Mesothelial cell of epicardium (in vitro differentiated cells): ENCODE measurements around the gene ARHGEF25. TPM values are rescaled to one million over a fixed set of nuclear protein-coding genes. Genes with fewer than 3 reads are reported as not detected.

Source experiments
- DNase-seq, 2 experiments: peaks; one replicate each; pipeline ENCODE4 v3.0.0; 2021; ENCODE audit warnings: low spot score in 2 of 2; ENCODE audit not compliant: unreplicated experiment in 2 of 2
- H3K27ac Mint-ChIP-seq: 2 replicates; pipeline ENCODE4 v1.8.0; 2021; ENCODE audit warnings: mixed read lengths
- H3K27me3 Mint-ChIP-seq: 2 replicates; pipeline ENCODE4 v1.8.0; 2021; ENCODE audit warnings: low read depth, mixed read lengths
- H3K36me3 Mint-ChIP-seq: 2 replicates; pipeline ENCODE4 v1.8.0; 2021; ENCODE audit warnings: mixed read lengths
- H3K4me1 Mint-ChIP-seq: 2 replicates; pipeline ENCODE4 v1.8.0; 2021; ENCODE audit warnings: mixed read lengths
- H3K4me3 Mint-ChIP-seq: 2 replicates; pipeline ENCODE4 v1.8.0; 2021; ENCODE audit warnings: mild to moderate bottlenecking, moderate library complexity, mixed read lengths
- H3K9me3 Mint-ChIP-seq: 2 replicates; pipeline ENCODE4 v1.8.0; 2021; ENCODE audit warnings: mixed read lengths
- total RNA-seq: library from RNA; stranded (reverse); gene quantifications from 3 replicates; pipeline ENCODE4 v1.2.1, GENCODE V29; 2021
- TF ChIP-seq, protein P1 (sequence below): fragments of 200-600 bp; sonication (generic); IDR thresholded peaks from one replicate; pipeline ENCODE4 v1.5.0; 2021; ENCODE audit warnings: antibody characterized with exemption; ENCODE audit not compliant: unreplicated experiment

The ARHGEF25 gene
- total RNA-seq, 1 donor from 2014 or later, result 65.0 TPM

DNA sequence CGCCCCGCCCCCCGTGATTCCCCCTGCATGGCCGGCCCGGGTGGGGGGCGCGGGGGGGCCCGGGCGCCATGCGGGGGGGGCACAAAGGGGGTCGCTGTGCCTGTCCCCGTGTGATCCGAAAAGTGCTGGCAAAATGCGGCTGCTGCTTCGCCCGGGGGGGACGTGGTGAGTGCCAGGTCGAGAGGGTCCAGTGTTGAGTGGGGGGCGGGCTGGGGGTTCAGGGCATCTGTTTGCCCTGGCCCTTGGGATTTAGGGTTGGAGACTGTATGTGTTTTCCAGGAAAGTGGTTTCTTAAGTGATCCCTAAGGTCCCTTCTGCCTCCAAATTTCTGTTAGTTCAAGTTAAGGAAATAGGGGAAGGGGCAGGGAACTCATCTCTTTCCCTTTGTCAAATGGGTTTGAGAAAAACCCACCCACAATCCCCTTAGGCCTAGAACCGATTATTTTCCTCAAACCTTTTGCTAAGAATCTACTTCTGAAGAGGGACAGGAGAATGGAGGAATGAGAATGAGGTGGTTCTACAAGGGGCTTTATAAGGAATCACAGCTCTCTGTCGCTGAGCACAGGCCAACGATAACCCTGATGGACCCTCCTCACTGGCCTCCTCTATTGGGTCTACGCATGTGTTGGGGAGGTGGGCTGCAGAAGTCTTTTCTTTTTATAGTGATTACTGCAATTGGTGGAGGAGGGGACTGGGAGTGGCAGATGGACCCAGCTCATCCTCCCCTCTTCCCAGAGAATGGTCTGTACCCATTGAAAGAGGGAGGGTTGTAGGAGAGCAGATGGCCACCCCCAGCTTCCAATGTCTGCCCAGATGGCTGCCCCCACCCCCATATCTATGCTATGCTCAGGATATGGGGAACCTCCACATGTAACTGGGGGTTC lies 834 bp downstream of the ARHGEF25 start:
- TF ChIP-seq, protein P1, sequence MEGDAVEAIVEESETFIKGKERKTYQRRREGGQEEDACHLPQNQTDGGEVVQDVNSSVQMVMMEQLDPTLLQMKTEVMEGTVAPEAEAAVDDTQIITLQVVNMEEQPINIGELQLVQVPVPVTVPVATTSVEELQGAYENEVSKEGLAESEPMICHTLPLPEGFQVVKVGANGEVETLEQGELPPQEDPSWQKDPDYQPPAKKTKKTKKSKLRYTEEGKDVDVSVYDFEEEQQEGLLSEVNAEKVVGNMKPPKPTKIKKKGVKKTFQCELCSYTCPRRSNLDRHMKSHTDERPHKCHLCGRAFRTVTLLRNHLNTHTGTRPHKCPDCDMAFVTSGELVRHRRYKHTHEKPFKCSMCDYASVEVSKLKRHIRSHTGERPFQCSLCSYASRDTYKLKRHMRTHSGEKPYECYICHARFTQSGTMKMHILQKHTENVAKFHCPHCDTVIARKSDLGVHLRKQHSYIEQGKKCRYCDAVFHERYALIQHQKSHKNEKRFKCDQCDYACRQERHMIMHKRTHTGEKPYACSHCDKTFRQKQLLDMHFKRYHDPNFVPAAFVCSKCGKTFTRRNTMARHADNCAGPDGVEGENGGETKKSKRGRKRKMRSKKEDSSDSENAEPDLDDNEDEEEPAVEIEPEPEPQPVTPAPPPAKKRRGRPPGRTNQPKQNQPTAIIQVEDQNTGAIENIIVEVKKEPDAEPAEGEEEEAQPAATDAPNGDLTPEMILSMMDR, result no peak
- H3K27ac Mint-ChIP-seq, result no peak overlapping the region
- no peak for DNase-seq
- H3K9me3 Mint-ChIP-seq, result no peaks in the 10 kb centered on the region
- peaks cover 25% of the 10 kb centered on the region for H3K4me1 Mint-ChIP-seq
- peaks cover 42% of the 10 kb centered on the region for H3K36me3 Mint-ChIP-seq
- H3K4me3 Mint-ChIP-seq, result peak overlapping the region; percentile 80
- peaks cover 16% of the 10 kb centered on the region for H3K27me3 Mint-ChIP-seq

GRCh38 chr12:57612711-57613426 lies 1.6 kb downstream of the ARHGEF25 start:
- H3K36me3 Mint-ChIP-seq, result peaks cover 45% of the 10 kb centered on the region
- peaks cover 25% of the 10 kb centered on the region for H3K4me1 Mint-ChIP-seq
- peak overlapping the region; percentile 80 for H3K4me3 Mint-ChIP-seq
- no peak overlapping the region for H3K27ac Mint-ChIP-seq
- peaks cover 24% of the 10 kb centered on the region for H3K27me3 Mint-ChIP-seq
- DNase-seq, result no peak
- TF ChIP-seq, protein P1, result no peak
- H3K9me3 Mint-ChIP-seq, result no peaks in the 10 kb centered on the region

DNA sequence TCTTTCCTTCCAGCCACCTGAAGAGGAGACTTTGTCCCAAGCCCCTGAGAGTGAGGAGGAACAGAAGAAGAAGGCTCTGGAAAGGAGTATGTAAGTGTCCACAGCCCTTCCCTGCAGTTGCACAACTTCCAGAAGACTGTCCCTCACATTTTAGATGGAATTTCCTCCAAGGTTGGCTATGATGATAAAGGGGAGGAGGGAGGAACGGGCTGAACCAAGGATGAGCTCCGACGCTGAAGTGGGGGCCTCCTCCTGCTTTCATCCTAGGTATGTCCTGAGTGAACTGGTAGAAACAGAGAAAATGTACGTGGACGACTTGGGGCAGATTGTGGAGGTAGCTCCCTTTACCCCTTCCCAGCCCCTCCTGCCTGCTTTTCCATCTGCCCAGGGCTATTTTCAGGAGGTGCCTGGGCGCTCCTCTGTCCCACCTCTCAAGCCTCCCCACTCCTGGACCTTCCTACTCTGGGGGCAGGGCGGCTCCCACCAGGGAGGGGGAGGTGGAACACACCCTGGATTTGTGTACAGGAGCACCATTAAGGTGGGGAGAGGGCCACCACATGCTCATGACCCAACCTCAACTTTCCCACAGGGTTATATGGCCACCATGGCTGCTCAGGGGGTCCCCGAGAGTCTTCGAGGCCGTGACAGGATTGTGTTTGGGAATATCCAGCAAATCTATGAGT lies 2.3 kb downstream of the ARHGEF25 start:
- no peak overlapping the region for H3K4me3 Mint-ChIP-seq

GRCh38 chr12:57614178-57614947 lies 3.1 kb downstream of the ARHGEF25 start:
- no peak overlapping the region for H3K4me3 Mint-ChIP-seq
- H3K27ac Mint-ChIP-seq, result no peak overlapping the region
- H3K27me3 Mint-ChIP-seq, result peaks cover 39% of the 10 kb centered on the region
- peaks cover 23% of the 10 kb centered on the region for H3K4me1 Mint-ChIP-seq
- no peak for DNase-seq
- TF ChIP-seq, protein P1, result no peak
- peaks cover 50% of the 10 kb centered on the region for H3K36me3 Mint-ChIP-seq
- H3K9me3 Mint-ChIP-seq, result no peaks in the 10 kb centered on the region

More for the DNA sequence above, 2.3 kb downstream of the ARHGEF25 start:
- H3K36me3 Mint-ChIP-seq, result peaks cover 46% of the 10 kb centered on the region
- TF ChIP-seq, protein P1, result no peak
- H3K27ac Mint-ChIP-seq, result no peak overlapping the region
- no peak for DNase-seq
- no peaks in the 10 kb centered on the region for H3K9me3 Mint-ChIP-seq
- H3K27me3 Mint-ChIP-seq, result peaks cover 31% of the 10 kb centered on the region
- peaks cover 25% of the 10 kb centered on the region for H3K4me1 Mint-ChIP-seq

- Mint-ChIP-seq H3K4me1 (peaks cover 19% of the 10 kb centered on the region), H3K9me3 (no peaks in the 10 kb centered on the region), H3K4me3 (no peak overlapping the region), H3K27ac (no peak overlapping the region), H3K27me3 (peaks cover 45% of the 10 kb centered on the region), H3K36me3 (peaks cover 50% of the 10 kb centered on the region)
- TF ChIP-seq, protein P1, result no peak
- no peak for DNase-seq
Observed at GRCh38 chr12:57614948-57615500, 3.8 kb downstream of the ARHGEF25 start.
